ENCODE data around the gene HAUS3.

- TF ChIP-seq ARNTL (CRISPR knock-in tag; IDR thresholded peaks at IDR 0.05; ENCODE audit: borderline replicate concordance, low read depth) (no peak), GLIS3 (CRISPR knock-in tag; IDR thresholded peaks at IDR 0.05) (no peak), ZFP3 (CRISPR knock-in tag; IDR thresholded peaks at IDR 0.05) (no peak), ZFP30 (CRISPR knock-in tag; IDR thresholded peaks at IDR 0.05) (no peak), PATZ1 (CRISPR knock-in tag; IDR thresholded peaks at IDR 0.05; ENCODE audit: borderline replicate concordance) (no peak), ZC3H10 (CRISPR knock-in tag; IDR thresholded peaks at IDR 0.05) (no peak), TSHZ2 (CRISPR knock-in tag; IDR thresholded peaks at IDR 0.05) (no peak)
Observed at GRCh38 chr4:2275546-2276251, 33.8 kb upstream of the HAUS3 start.

Data from SK-N-SH treated with all-trans-retinoic acid at 6 μM for 48 hours (cell line).